ENCODE measurements around the gene C16orf87.

DNA sequence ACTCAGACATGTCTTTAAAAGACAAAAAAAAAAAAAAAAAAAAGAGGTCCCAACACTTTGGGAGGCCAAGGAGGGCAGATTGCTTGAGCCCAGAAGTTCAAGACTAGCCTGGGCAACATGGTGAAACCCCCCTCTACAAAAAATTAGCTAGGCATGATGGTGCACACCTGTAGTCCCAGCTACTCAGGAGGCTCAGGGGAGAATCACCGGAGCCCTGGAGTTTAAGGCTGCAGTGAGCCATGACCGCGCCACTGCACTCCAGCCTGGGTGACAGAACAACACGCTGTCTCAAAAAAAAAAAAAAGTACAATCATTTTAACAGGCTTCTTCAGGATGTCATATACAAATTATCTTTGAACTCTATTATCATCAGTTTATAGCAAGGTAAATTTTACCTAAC is 22.0 kb downstream of the C16orf87 start:
- TF ChIP-seq, protein P1, sequence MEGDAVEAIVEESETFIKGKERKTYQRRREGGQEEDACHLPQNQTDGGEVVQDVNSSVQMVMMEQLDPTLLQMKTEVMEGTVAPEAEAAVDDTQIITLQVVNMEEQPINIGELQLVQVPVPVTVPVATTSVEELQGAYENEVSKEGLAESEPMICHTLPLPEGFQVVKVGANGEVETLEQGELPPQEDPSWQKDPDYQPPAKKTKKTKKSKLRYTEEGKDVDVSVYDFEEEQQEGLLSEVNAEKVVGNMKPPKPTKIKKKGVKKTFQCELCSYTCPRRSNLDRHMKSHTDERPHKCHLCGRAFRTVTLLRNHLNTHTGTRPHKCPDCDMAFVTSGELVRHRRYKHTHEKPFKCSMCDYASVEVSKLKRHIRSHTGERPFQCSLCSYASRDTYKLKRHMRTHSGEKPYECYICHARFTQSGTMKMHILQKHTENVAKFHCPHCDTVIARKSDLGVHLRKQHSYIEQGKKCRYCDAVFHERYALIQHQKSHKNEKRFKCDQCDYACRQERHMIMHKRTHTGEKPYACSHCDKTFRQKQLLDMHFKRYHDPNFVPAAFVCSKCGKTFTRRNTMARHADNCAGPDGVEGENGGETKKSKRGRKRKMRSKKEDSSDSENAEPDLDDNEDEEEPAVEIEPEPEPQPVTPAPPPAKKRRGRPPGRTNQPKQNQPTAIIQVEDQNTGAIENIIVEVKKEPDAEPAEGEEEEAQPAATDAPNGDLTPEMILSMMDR (conservative IDR thresholded peaks at IDR 0.05; ENCODE audit: low read depth, low read length), result no peak
- TF ChIP-seq EZH2 (IDR thresholded peaks at IDR 0.05; ENCODE audit: borderline replicate concordance, low read depth, low read length, poor library complexity, severe bottlenecking), result no peak

Measured in A673 (cell line).